Ovary (tissue), 3 donors: ENCODE data around the gene MSI2.

Experiments
- POLR2A ChIP-seq: fragments of 450-650 bp; IDR thresholded peaks from one replicate; pipeline ENCODE4 v1.6.1; 2017; ENCODE audit warnings: antibody characterized with exemption, mild to moderate bottlenecking, moderate library complexity
- TF ChIP-seq, protein P1 (sequence below), 3 donors: fragments of 450-650 bp in 2 of 3; fragments of 200-600 bp in 1 of 3; IDR thresholded peaks; one replicate each; pipeline versions ENCODE4 v1.5.1 to v1.8.0; 2016 to 2022; ENCODE audit warnings: antibody characterized with exemption in 3 of 3, mild to moderate bottlenecking in 1 of 3
- donor health status: DM: no; HTN: no; CAD: no.

GRCh38 chr17:57407287-57408070, 151.2 kb downstream of the MSI2 start:
- TF ChIP-seq, protein P1, sequence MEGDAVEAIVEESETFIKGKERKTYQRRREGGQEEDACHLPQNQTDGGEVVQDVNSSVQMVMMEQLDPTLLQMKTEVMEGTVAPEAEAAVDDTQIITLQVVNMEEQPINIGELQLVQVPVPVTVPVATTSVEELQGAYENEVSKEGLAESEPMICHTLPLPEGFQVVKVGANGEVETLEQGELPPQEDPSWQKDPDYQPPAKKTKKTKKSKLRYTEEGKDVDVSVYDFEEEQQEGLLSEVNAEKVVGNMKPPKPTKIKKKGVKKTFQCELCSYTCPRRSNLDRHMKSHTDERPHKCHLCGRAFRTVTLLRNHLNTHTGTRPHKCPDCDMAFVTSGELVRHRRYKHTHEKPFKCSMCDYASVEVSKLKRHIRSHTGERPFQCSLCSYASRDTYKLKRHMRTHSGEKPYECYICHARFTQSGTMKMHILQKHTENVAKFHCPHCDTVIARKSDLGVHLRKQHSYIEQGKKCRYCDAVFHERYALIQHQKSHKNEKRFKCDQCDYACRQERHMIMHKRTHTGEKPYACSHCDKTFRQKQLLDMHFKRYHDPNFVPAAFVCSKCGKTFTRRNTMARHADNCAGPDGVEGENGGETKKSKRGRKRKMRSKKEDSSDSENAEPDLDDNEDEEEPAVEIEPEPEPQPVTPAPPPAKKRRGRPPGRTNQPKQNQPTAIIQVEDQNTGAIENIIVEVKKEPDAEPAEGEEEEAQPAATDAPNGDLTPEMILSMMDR (IDR thresholded peaks at IDR 0.05): no peak
- TF ChIP-seq POLR2A: no peak
